Measurements from ENCODE around the gene TPRA1. TPM values are rescaled to one million over a fixed set of nuclear protein-coding genes. Genes with fewer than 3 reads are reported as not detected.

Gene TPRA1
- total RNA-seq, 4 donors from 2014 or later = 50.3 to 75.3 (median 67.5) TPM

DNA sequence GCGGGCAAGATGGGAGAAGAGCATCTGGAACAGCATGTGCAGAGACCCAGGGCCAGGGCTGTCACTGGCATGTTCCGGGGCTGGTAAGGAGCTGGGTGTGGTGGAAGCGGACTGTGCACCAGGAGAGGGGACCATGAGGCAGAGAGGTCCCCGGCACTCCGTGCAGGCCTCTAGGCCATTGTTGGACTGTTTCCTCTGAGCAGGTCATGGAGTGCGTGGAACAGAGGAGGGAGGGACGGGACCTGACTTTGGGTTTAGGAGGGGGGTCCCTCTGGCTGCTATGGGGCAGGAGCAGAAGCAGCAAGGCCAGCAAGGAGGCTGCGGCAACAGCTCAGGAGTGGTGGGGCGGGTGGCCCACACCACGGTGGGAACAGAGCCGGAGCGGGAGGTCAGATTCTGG, 47.1 kb downstream of the TPRA1 start:
- no peak for DNase-seq (ENCODE audit: low spot score in 2 of 2)
- TF ChIP-seq EP300 (IDR thresholded peaks at IDR 0.05) = no peak
- H3K36me3 ChIP-seq = no peaks in the 10 kb centered on the region
- no peaks in the 10 kb centered on the region for H3K9me3 ChIP-seq
- no peak overlapping the region for H3K4me3 ChIP-seq
- H3K27ac ChIP-seq = no peak overlapping the region
- H3K4me1 ChIP-seq = peaks cover 0 to 18% (median 4%) of the 10 kb centered on the region in 4 donors
- 88 to 91% methylated on average over 12 of the region's 12 CpGs for WGBS, 2 donors
- no peaks in the 10 kb centered on the region for H3K27me3 ChIP-seq

DNA sequence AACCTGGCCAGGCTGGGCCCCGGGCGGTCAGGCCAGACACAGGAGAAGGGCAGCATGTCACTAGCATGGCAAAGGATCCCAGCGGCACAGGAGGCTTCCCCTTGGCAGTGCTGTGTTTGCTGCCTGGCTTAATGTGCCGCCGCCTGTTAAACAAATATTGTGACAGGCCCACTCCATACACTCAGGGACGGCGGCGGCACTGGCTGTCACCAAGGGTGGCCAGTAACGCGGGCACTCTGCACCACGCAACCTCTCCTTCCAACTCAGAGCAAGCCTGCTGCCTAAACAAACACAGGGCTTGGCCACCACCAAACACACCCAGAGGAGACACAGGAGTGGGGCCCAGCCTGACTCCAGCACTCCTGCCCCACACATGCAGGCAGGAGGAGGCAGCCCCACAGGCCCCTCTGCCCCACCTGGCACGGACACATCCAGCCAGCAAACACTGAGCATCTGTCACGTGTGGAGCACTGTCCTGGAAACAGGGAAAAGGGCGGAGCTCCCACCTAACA, 48.0 kb downstream of the TPRA1 start:
- WGBS, 2 donors = 77 to 83% methylated on average over 13 to 14 of the region's 14 CpGs
- no peak for DNase-seq (ENCODE audit: low spot score in 2 of 2)
- peaks cover 0 to 10% (median 2%) of the 10 kb centered on the region in 4 donors for H3K4me1 ChIP-seq
- TF ChIP-seq POLR2A (IDR thresholded peaks at IDR 0.05) (no peak), EP300 (IDR thresholded peaks at IDR 0.05) (no peak)
- TF ChIP-seq, protein P1, sequence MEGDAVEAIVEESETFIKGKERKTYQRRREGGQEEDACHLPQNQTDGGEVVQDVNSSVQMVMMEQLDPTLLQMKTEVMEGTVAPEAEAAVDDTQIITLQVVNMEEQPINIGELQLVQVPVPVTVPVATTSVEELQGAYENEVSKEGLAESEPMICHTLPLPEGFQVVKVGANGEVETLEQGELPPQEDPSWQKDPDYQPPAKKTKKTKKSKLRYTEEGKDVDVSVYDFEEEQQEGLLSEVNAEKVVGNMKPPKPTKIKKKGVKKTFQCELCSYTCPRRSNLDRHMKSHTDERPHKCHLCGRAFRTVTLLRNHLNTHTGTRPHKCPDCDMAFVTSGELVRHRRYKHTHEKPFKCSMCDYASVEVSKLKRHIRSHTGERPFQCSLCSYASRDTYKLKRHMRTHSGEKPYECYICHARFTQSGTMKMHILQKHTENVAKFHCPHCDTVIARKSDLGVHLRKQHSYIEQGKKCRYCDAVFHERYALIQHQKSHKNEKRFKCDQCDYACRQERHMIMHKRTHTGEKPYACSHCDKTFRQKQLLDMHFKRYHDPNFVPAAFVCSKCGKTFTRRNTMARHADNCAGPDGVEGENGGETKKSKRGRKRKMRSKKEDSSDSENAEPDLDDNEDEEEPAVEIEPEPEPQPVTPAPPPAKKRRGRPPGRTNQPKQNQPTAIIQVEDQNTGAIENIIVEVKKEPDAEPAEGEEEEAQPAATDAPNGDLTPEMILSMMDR (IDR thresholded peaks at IDR 0.05) = no peak
- H3K9me3 ChIP-seq = no peaks in the 10 kb centered on the region
- H3K27ac ChIP-seq = no peak overlapping the region
- H3K4me3 ChIP-seq = no peak overlapping the region
- H3K36me3 ChIP-seq = no peaks in the 10 kb centered on the region
- H3K27me3 ChIP-seq = no peaks in the 10 kb centered on the region

DNA sequence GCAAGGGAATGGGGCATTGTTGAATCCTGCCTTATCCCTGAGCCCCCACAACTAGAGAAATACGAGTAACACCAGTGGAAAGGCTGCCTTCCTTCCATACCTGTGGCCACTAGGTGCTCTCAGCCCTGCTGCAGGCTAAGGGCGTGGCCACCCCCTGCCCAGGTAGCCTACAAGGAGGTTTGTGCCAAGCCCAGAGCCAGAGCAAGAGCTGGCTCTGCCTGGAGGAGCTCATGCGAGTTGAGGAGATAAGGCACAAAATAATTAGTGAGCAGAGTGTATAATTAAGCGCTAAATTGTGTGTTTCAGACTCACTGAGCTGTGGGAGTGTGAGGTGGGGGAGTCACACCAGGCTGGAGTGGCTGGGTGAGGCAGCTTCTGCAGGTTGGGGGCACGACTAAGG, 49.2 kb downstream of the TPRA1 start:
- TF ChIP-seq, protein P1 (IDR thresholded peaks at IDR 0.05) = no peak
- TF ChIP-seq EP300 (IDR thresholded peaks at IDR 0.05) = no peak
- TF ChIP-seq POLR2A (IDR thresholded peaks at IDR 0.05) = no peak
- Histone ChIP-seq H3K9me3 (no peaks in the 10 kb centered on the region), H3K4me3 (no peak overlapping the region), H3K36me3 (no peaks in the 10 kb centered on the region), H3K27me3 (no peaks in the 10 kb centered on the region), H3K4me1 (no peaks in the 10 kb centered on the region), H3K27ac (no peak overlapping the region)
- DNase-seq (ENCODE audit: low spot score in 2 of 2) = no peak
- WGBS, 2 donors = 82 to 90% methylated on average over 5 of the region's 5 CpGs

DNA sequence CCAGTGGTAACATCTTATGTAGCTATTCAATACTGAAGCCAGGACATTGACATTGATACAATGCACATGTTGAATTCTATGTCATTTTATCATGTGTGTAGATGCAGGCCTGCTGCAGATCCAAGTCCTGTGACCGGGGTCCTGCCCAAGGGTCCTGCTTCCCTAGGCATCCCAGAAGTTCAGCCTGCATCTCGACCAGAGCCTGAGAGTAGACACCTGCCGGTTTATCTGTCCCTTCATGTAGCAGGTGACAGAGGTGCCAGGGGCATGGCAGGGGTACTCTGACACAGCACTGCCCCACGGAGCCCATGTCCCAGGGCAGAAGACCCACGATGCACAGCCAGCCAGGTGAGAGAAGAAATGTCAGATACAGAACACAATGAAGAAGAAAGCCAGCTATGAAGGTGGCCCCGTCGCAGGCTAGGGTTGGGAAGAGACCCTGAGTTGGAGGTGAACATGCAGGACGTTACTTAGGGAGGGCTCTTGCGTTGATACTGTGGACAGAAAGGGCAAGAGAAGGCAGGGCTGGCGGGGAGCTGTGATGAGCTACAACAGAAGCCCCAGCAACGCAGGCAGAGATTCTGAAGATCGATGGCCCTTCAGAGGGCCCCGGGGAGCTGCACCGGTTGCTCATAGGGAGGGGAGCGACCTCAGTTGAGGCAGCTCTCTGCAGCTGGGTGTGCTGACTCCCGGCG, 51.0 kb downstream of the TPRA1 start:
- Histone ChIP-seq H3K36me3 (no peaks in the 10 kb centered on the region), H3K4me1 (no peaks in the 10 kb centered on the region), H3K4me3 (no peak overlapping the region), H3K9me3 (no peaks in the 10 kb centered on the region), H3K27ac (no peak overlapping the region), H3K27me3 (no peaks in the 10 kb centered on the region)
- whole genome bisulfite sequencing, 2 donors = 72 to 79% methylated on average over 17 of the region's 17 CpGs
- TF ChIP-seq, protein P1 (IDR thresholded peaks at IDR 0.05) = no peak
- TF ChIP-seq POLR2A (IDR thresholded peaks at IDR 0.05) (no peak), EP300 (IDR thresholded peaks at IDR 0.05) (no peak)
- DNase-seq (ENCODE audit: low spot score in 2 of 2) = no peak

DNA sequence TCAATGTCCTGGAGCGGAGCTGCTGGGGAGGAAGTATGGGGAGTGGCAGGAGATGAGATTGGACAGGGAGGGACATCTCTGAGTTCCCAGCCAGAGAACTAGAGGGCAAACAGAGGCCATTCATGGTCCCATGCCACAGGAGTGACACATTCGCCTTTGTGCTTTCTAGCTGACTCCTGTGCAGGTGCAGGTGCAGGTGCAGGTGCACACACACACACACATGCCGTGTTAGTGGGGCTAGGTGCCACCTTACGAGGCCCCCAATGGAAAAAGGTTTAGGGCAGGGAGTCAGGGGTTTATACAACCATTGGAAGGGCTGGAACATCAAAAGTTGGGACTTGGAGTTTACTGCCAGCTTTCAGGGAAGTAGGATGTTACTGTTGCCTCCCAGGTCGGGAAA, 52.0 kb downstream of the TPRA1 start:
- Histone ChIP-seq H3K4me3 (no peak overlapping the region), H3K27ac (no peak overlapping the region), H3K27me3 (no peaks in the 10 kb centered on the region), H3K36me3 (no peaks in the 10 kb centered on the region), H3K4me1 (no peaks in the 10 kb centered on the region), H3K9me3 (no peaks in the 10 kb centered on the region)
- no peak for DNase-seq (ENCODE audit: low spot score in 2 of 2)
- WGBS, 2 donors = 75% methylated on average over 5 of the region's 5 CpGs
- TF ChIP-seq POLR2A (IDR thresholded peaks at IDR 0.05) (no peak), EP300 (IDR thresholded peaks at IDR 0.05) (no peak)
